Subcutaneous abdominal adipose tissue (tissue), 5 donors: ENCODE results near the gene HSPA12B.

ENCODE experiments used
- H3K27ac ChIP-seq: one replicate; pipeline ENCODE4 v1.7.0; 2013; ENCODE audit warnings: low read depth, mild to moderate bottlenecking, inconsistent platforms, low read length, moderate library complexity
- H3K27me3 ChIP-seq, 5 donors: one replicate each; pipeline ENCODE4 v1.7.0; 2013; ENCODE audit warnings: low read length in 5 of 5, inconsistent platforms in 1 of 5; ENCODE audit not compliant: control insufficient read depth in 5 of 5, insufficient read depth in 4 of 5
- H3K36me3 ChIP-seq, 5 donors: one replicate each; pipeline ENCODE4 v1.7.0; 2013; ENCODE audit warnings: low read length in 5 of 5; ENCODE audit not compliant: control insufficient read depth in 5 of 5, insufficient read depth in 5 of 5
- H3K4me1 ChIP-seq, 5 donors: one replicate each; pipeline ENCODE4 v1.7.0; 2013; ENCODE audit warnings: low read length in 5 of 5, mild to moderate bottlenecking in 3 of 5, moderate library complexity in 1 of 5; ENCODE audit not compliant: control insufficient read depth in 5 of 5, insufficient read depth in 5 of 5
- H3K4me3 ChIP-seq, 5 donors: one replicate each; pipeline ENCODE4 v1.7.0; 2013; ENCODE audit warnings: low read length in 5 of 5, low read depth in 1 of 5
- H3K9ac ChIP-seq, 5 donors: one replicate each; pipeline ENCODE4 v1.7.0; 2013; ENCODE audit warnings: low read length in 5 of 5, mild to moderate bottlenecking in 4 of 5, moderate library complexity in 3 of 5
- H3K9me3 ChIP-seq, 5 donors: one replicate each; pipeline ENCODE4 v1.7.0; 2013; ENCODE audit warnings: low read length in 5 of 5; ENCODE audit not compliant: control insufficient read depth in 5 of 5
- donor health status: healthy.
- donor health status: healthy.
- donor health status: healthy.
- donor health status: healthy.
- donor health status: healthy.

Gene HSPA12B

DNA sequence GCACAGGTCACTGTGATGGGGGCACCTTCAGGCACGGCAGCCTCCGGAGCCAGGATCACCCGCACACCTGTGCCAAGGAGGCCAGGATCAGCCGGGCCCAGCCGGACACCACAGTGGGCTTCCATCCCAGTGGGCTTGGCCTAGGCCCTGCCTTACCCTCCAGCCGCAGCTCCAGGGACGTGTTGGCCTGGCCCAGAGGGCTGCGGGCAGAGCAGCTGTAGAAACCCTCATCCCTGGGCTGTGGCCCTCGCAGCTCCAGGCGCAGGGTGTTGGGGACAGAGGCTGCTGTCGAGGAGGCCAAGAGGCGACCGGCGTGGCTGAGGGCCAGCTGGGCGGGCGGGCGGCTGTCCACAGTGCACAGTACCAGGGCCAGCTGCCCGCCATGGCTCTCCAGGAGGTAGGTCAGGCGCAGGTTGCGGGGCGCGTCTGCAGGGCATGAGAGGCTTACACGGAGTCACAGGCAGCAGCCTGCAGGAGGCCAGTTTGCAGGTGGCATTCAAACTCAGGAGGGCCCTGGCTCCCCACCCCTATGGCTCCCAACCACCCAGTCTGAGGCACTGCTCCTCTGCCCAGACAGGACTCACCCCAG, 39.7 kb upstream of the HSPA12B start:
- Histone ChIP-seq H3K27ac (no peak overlapping the region), H3K9me3 (peaks cover 0 to 7% (median 7%) of the 10 kb centered on the region in 5 donors), H3K27me3 (no peaks in the 10 kb centered on the region)

DNA sequence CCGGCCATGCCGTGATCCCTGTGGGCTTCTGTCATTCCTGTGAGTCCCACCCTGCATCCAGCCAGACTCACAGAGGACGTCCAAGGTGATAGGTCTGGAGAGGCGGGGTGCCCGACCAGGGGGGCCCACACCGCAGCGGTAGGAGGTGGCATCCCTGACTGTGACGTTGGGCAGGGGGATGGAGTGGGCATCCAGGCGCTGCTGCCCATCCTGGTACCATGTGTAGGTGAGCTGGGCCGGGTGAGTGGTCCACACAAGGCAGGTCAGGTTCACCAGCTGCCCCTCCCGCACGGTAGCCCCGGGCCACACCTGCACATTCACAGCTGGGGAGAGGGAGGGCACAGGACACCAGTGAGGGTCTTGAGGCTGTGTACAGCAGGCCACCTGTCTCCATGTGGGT, 39.1 kb upstream of the HSPA12B start:
- Histone ChIP-seq H3K9ac (no peak overlapping the region), H3K9me3 (peaks cover 0 to 7% (median 7%) of the 10 kb centered on the region in 5 donors), H3K4me1 (no peaks in the 10 kb centered on the region), H3K27me3 (no peaks in the 10 kb centered on the region), H3K27ac (no peak overlapping the region), H3K36me3 (peaks cover 0 to 73% (median 3%) of the 10 kb centered on the region in 5 donors), H3K4me3 (no peak overlapping the region)

More for the DNA sequence above, 39.7 kb upstream of the HSPA12B start:
- Histone ChIP-seq H3K4me1 (peaks cover 1 to 3% (median 2%) of the 10 kb centered on the region in 5 donors), H3K9ac (no peak overlapping the region), H3K36me3 (peaks cover 0 to 70% (median 3%) of the 10 kb centered on the region in 5 donors), H3K4me3 (no peak overlapping the region)

DNA sequence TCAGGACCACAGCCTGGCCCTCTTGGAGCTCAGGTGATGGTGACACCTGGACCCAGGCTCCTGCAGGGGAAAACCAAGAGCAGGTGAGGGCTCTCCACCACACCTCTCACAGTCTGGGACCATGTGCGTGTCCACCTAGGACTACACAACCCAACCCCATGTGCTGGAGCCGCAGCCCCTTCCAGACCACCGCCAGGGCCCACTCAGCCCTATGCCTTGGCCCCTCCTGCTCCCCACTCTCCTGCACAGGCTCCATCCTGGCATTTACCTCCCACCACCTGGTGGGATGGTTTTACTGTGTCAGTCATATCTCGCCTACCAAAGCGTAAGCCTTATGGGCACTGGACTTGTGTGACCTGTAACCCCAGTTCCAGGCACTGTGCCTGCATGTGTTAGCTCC, 37.6 kb upstream of the HSPA12B start:
- Histone ChIP-seq H3K27me3 (no peaks in the 10 kb centered on the region), H3K36me3 (peaks cover 0 to 63% (median 3%) of the 10 kb centered on the region in 5 donors), H3K9ac (no peak overlapping the region), H3K27ac (no peak overlapping the region), H3K4me1 (no peaks in the 10 kb centered on the region), H3K4me3 (no peak overlapping the region), H3K9me3 (peaks cover 0 to 7% (median 7%) of the 10 kb centered on the region in 5 donors)

- Histone ChIP-seq H3K27me3 (no peaks in the 10 kb centered on the region), H3K4me1 (no peaks in the 10 kb centered on the region), H3K9ac (no peak overlapping the region), H3K36me3 (peaks cover 0 to 58% (median 3%) of the 10 kb centered on the region in 5 donors), H3K9me3 (peaks cover 0 to 7% (median 7%) of the 10 kb centered on the region in 5 donors), H3K27ac (no peak overlapping the region), H3K4me3 (no peak overlapping the region)
Observed at GRCh38 chr20:3696200-3696599, 36.3 kb upstream of the HSPA12B start.

- no peak overlapping the region for H3K27ac ChIP-seq
- no peaks in the 10 kb centered on the region for H3K4me1 ChIP-seq
- H3K9ac ChIP-seq = no peak overlapping the region
- H3K27me3 ChIP-seq = no peaks in the 10 kb centered on the region
- H3K36me3 ChIP-seq = peaks cover 0 to 59% (median 3%) of the 10 kb centered on the region in 5 donors
- peaks cover 0 to 7% (median 7%) of the 10 kb centered on the region in 5 donors for H3K9me3 ChIP-seq
- H3K4me3 ChIP-seq = no peak overlapping the region
Observed at GRCh38 chr20:3696745-3697587, 35.5 kb upstream of the HSPA12B start.

GRCh38 chr20:3697588-3698305, 34.7 kb upstream of the HSPA12B start:
- peaks cover 0 to 55% (median under 1%) of the 10 kb centered on the region in 5 donors for H3K36me3 ChIP-seq
- H3K4me3 ChIP-seq = no peak overlapping the region
- H3K27me3 ChIP-seq = no peaks in the 10 kb centered on the region
- peaks cover 0 to 7% (median 7%) of the 10 kb centered on the region in 5 donors for H3K9me3 ChIP-seq
- no peak overlapping the region for H3K27ac ChIP-seq
- H3K9ac ChIP-seq = no peak overlapping the region
- no peaks in the 10 kb centered on the region for H3K4me1 ChIP-seq

DNA sequence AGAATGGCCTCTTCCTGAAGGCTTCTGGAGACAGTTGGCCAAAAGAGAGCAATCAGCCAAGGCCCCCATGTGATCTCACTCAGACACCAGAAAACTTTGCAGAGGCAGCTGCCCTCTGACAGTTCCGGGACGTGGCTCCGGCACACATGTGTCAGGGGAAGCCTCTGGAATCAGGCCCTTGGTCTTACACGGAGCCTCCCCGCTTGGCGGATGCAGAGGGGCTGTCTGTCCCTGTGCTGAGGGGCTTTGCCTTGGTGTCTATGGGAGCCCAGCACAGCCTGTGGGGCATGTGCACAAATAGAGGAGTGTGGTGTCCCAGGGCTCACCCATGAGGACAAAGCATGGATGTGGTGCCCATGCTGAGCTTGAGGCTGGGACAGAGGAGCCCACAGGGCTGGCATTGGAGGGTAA, 33.9 kb upstream of the HSPA12B start:
- Histone ChIP-seq H3K27ac (no peak overlapping the region), H3K36me3 (peaks cover 0 to 54% (median 0%) of the 10 kb centered on the region in 5 donors), H3K4me3 (no peak overlapping the region), H3K27me3 (no peaks in the 10 kb centered on the region), H3K9me3 (peaks cover 0 to 7% (median 7%) of the 10 kb centered on the region in 5 donors), H3K9ac (no peak overlapping the region), H3K4me1 (no peaks in the 10 kb centered on the region)

- Histone ChIP-seq H3K9me3 (peaks cover 0 to 7% (median 7%) of the 10 kb centered on the region in 5 donors), H3K36me3 (peaks cover 0 to 55% (median 0%) of the 10 kb centered on the region in 5 donors), H3K9ac (no peak overlapping the region), H3K4me3 (no peak overlapping the region), H3K4me1 (no peaks in the 10 kb centered on the region), H3K27ac (no peak overlapping the region), H3K27me3 (no peaks in the 10 kb centered on the region)
Observed at GRCh38 chr20:3699037-3699436, 33.4 kb upstream of the HSPA12B start.

- Histone ChIP-seq H3K4me1 (peaks cover 0 to under 1% (median 0%) of the 10 kb centered on the region in 5 donors), H3K9me3 (peaks cover 0 to 5% (median 4%) of the 10 kb centered on the region in 5 donors), H3K9ac (no peak overlapping the region), H3K36me3 (peaks cover 0 to 49% (median 0%) of the 10 kb centered on the region in 5 donors), H3K27ac (no peak overlapping the region), H3K27me3 (no peaks in the 10 kb centered on the region), H3K4me3 (no peak overlapping the region)
Observed at GRCh38 chr20:3701061-3701998, 31.2 kb upstream of the HSPA12B start.
